Measurements from ENCODE around the gene METTL3. TPM values are rescaled to one million over a fixed set of nuclear protein-coding genes. Genes with fewer than 3 reads are reported as not detected.

METTL3 gene
- total RNA-seq, 6 experiments from 2014 or later: 14.7 to 26.7 (median 18.4) TPM

DNA sequence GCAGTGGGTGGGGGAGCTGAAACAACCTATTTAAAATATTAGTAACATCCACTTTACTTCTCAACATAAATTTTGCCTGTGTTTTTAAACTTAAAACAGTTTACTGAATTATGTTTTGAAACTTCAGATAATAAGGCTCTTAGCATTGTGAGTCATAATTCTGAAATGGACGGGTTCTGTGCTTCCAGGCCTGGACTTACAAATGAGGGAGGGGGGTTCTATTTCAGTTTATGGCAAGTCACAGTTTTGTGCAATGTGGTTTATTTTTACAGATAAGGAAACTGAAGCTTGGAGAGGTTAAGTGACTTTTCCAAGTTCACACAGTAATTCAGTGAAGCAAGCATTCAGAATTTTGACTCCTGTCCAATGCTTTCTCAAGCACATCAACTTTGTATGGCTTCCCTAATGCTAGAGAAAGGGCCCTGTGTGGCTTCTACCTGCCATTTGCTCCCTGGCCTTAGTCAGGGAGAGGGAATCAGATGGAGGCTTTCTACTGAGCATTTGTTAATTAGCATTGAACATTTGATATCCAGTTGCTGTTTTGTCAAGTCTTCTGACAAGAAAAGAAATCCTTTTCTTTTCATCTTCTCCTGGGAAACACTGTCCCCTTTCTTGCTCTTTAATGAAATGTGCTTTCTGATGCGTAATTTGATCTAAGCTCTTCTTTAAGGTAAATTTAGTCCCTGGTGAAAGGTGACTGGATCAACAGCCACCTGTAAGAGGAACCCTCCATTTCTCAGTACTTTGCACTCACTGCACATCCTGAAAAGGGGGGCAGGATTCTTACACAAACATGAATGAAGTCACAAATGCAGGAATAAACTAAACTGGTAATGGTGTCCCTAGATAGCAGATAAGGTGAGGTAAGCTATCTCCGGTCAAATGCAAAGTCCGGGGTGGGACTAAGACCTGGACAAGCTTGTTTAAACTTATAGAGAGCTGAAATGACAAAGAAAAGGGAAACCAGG lies 17.5 kb upstream of the METTL3 start:
- no peaks in the 10 kb centered on the region for H3K9me3 ChIP-seq
- no peaks in the 10 kb centered on the region for H3K4me1 ChIP-seq
- intact Hi-C loops (cut with DNase I): no loop called here
- ATAC-seq: no peak
- WGBS (ENCODE audit: insufficient coverage, low coverage, low lambda C conversion rate, missing lambda C conversion rate): 65% methylated on average over 4 of the region's 4 CpGs
- H3K27me3 ChIP-seq: no peaks in the 10 kb centered on the region
- no peak for DNase-seq
- H3K27ac ChIP-seq: no peak overlapping the region
- TF ChIP-seq, protein P1, sequence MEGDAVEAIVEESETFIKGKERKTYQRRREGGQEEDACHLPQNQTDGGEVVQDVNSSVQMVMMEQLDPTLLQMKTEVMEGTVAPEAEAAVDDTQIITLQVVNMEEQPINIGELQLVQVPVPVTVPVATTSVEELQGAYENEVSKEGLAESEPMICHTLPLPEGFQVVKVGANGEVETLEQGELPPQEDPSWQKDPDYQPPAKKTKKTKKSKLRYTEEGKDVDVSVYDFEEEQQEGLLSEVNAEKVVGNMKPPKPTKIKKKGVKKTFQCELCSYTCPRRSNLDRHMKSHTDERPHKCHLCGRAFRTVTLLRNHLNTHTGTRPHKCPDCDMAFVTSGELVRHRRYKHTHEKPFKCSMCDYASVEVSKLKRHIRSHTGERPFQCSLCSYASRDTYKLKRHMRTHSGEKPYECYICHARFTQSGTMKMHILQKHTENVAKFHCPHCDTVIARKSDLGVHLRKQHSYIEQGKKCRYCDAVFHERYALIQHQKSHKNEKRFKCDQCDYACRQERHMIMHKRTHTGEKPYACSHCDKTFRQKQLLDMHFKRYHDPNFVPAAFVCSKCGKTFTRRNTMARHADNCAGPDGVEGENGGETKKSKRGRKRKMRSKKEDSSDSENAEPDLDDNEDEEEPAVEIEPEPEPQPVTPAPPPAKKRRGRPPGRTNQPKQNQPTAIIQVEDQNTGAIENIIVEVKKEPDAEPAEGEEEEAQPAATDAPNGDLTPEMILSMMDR (IDR thresholded peaks at IDR 0.05): no peak
- TF ChIP-seq POLR2A (IDR thresholded peaks at IDR 0.05): no peak
- H3K4me3 ChIP-seq: no peak overlapping the region
- H3K36me3 ChIP-seq: no peaks in the 10 kb centered on the region

DNA sequence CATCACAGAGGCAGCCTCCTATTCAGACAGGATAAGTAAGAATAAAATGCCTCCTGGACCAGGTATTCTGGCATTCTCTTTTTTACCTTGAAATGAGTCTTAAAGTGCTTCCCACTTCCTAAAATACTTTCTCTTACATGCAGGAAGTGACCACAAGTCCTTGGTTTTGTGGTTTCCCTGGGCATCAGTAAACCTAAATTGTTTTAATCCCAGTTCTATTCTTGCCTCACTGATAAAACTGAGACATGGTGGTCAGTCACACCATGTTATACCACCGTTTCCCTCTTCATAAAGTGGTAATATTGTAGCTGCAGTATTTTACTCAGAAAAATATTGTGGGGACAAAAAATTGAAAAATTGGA lies 16.2 kb upstream of the METTL3 start:
- Histone ChIP-seq H3K4me3 (no peak overlapping the region), H3K27me3 (no peaks in the 10 kb centered on the region), H3K9me3 (no peaks in the 10 kb centered on the region), H3K27ac (no peak overlapping the region), H3K4me1 (no peaks in the 10 kb centered on the region), H3K36me3 (no peaks in the 10 kb centered on the region)
- TF ChIP-seq, protein P1 (IDR thresholded peaks at IDR 0.05): no peak
- TF ChIP-seq POLR2A (IDR thresholded peaks at IDR 0.05): no peak
- ATAC-seq (no peak), DNase-seq (no peak)
- WGBS (ENCODE audit: insufficient coverage, low coverage, low lambda C conversion rate, missing lambda C conversion rate): 53% methylated on average over 1 of the region's 1 CpG
- intact Hi-C loops (cut with DNase I): no loop called here

DNA sequence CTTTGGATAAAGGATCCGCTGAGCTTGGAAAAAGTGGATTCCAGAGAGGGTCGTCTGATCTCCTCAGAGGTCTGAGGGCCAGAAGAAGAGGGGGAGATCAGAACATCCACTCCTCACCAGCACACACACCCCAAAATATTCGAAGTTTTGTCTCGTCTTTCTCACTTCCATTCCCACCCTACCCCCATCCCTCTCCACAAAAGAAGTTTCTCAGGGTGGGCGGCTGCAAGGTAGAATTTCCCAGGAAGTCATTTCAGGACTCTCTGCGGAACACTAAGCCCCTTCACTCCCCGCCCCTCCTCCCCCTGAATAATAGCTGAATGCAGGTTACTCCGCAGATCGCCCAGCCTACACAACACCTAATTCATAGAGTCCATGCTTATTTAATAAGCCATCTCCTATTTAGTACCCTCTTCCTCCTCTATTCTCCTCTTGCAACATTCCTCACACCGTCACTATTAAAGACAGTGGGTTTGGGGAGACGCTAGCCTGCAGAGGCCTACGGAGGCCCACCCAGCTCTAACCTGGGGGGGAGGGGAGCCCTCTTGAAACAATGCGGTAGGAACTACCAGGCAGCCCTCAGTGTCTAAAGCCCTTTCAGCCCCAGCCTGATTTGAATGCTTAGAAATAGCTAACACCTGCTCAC lies 15.7 kb upstream of the METTL3 start:
- H3K4me1 ChIP-seq: no peaks in the 10 kb centered on the region
- H3K4me3 ChIP-seq: peak overlapping the region; percentile 30 to 53 (median 45)
- intact Hi-C loops (cut with DNase I): no loop called here
- no peak overlapping the region for H3K27ac ChIP-seq
- no peaks in the 10 kb centered on the region for H3K27me3 ChIP-seq
- ATAC-seq: no peak
- TF ChIP-seq, protein P1 (IDR thresholded peaks at IDR 0.05): no peak
- TF ChIP-seq POLR2A (IDR thresholded peaks at IDR 0.05): no peak
- H3K9me3 ChIP-seq: no peaks in the 10 kb centered on the region
- WGBS (ENCODE audit: insufficient coverage, low coverage, low lambda C conversion rate, missing lambda C conversion rate): 35% methylated on average over 7 of the region's 13 CpGs
- H3K36me3 ChIP-seq: no peaks in the 10 kb centered on the region
- no peak for DNase-seq

DNA sequence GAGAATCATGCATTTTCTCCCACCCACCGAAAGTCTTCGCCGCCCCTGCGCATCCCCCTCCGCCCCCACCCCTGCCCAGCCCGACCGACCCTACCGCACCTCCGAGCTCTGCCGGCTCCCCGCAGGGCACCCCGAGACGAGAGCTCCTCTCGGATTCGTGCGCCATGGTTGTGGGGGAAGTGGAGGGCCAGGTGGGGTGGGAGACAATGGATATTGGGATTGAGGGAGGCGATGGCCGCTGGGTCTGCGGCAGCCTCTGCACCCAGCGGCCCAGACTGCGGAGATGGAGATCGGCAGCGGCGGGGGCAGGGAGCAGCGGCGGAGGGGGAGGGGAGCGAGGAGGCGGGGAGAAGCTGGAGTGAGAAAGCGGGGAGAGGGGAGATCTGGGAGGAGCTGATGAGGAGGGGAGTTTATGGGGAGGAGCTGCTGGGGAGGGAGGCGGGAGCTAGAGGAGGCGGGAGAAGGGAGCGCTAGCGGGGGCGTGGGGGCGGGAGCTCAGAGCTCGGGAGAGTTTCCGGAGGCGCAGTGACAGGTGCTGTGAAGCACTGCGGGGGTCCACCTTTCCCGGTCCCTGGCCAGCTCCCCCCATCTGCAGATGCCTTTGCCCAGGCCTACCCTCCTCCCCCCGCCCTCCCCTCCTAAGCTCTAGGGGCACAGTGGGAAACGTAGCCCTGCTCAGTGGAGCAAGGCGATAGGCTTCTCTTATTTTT lies 15.0 kb upstream of the METTL3 start, which contains the start of gene SALL2:
SALL2 (minus strand) TSS at position 385 of the 710 bp plus-strand sequence; CDS start at position 166, 219 bp downstream.
- H3K27ac ChIP-seq: no peak within 1 kb of the TSS
- TF ChIP-seq POLR2A (IDR thresholded peaks at IDR 0.05): no peak
- TF ChIP-seq, protein P1 (IDR thresholded peaks at IDR 0.05): no peak

More for the DNA sequence above, 15.0 kb upstream of the METTL3 start, which contains the start of gene SALL2:
- ATAC-seq: peak; percentile 77 to 93 (median 89)
- intact Hi-C loops (cut with DNase I): no loop called here
- no peaks in the 10 kb centered on the region for H3K36me3 ChIP-seq
- no peaks in the 10 kb centered on the region for H3K4me1 ChIP-seq
- H3K4me3 ChIP-seq: peak within 1 kb of the TSS; percentile 30 to 53 (median 45)
- WGBS (ENCODE audit: insufficient coverage, low coverage, low lambda C conversion rate, missing lambda C conversion rate): under 1% methylated on average over 23 of the region's 43 CpGs
- H3K27me3 ChIP-seq: no peaks in the 10 kb centered on the region
- no peaks in the 10 kb centered on the region for H3K9me3 ChIP-seq
- peak; percentile 57 to 67 (median 59) for DNase-seq
